GM21825 (cell line): ENCODE measurements around the gene ADGRA1.
"Not testable (repeated sequence)": the region's sequence is repeated elsewhere in the genome, so short reads cannot be mapped to it uniquely, and the experiment has no call there.

ENCODE experiments used
- ATAC-seq: cut with Tn5 transposase; IDR thresholded peaks from one replicate; pipeline ENCODE4 v1.9.1; 2021; ENCODE audit warnings: mild to moderate bottlenecking, moderate library complexity; ENCODE audit not compliant: unreplicated experiment

Gene ADGRA1

GRCh38 chr10:133175624-133176023 is 87.9 kb downstream of the ADGRA1 start:
- ATAC-seq = not testable (repeated sequence)

- ATAC-seq = no peak
Observed at GRCh38 chr10:133176546-133176945, 88.8 kb downstream of the ADGRA1 start.

- no peak for ATAC-seq
Observed at GRCh38 chr10:133177380-133178157, 89.8 kb downstream of the ADGRA1 start.

GRCh38 chr10:133178357-133179127 is 90.8 kb downstream of the ADGRA1 start:
- no peak for ATAC-seq

GRCh38 chr10:133179128-133179520 is 91.4 kb downstream of the ADGRA1 start:
- no peak for ATAC-seq

- ATAC-seq = no peak
Observed at GRCh38 chr10:133179651-133180050, 91.9 kb downstream of the ADGRA1 start.

GRCh38 chr10:133180192-133180964 is 92.7 kb downstream of the ADGRA1 start:
- ATAC-seq = no peak

GRCh38 chr10:133180965-133181639 is 93.4 kb downstream of the ADGRA1 start:
- no peak for ATAC-seq
